Measurements from ENCODE around the gene TARS3. TPM values are rescaled to one million over a fixed set of nuclear protein-coding genes. Genes with fewer than 3 reads are reported as not detected.
"Not testable (repeated sequence)": the region's sequence is repeated elsewhere in the genome, so short reads cannot be mapped to it uniquely, and the experiment has no call there.

TARS3 gene
- polyA plus RNA-seq, 2 of the 4 experiments (the other 2 are of a cell fraction), result 6.7 to 9.5 TPM

DNA sequence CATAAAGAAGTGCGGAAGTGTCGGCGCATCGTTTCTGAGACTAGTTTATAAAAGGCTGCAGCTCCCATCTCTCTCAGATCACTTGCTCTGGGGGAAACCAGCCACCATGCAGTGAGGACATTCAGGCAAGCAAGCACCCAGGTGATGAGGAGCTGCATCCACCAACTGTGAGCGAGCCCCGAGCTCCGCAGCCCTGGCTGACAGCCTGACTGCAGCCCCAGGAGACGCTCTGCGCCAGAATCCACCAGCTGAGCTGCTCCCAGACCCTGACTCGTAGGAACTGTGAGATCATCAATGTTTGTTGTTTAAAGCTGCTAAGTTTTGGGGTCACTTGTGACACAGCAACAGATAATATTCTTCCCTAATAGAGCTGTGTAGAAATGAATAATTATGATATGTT lies 67.1 kb downstream of the TARS3 start:
- ATAC-seq (no peak), FAIRE-seq (no peak), DNase-seq (ENCODE audit: low read depth in 1 of 2, low spot score in 1 of 2) (no peak)
- Histone ChIP-seq H3K9me3 (no peaks in the 10 kb centered on the region), H3K4me3 (no peak overlapping the region), H3K4me1 (peaks cover 4% of the 10 kb centered on the region; the same call in 1 of the 3 replicates), H3K4me2 (no peak overlapping the region), H3K27ac (no peak overlapping the region)
- POLR2A ChIA-PET, result interaction anchor here (1.1 kb wide), 1 partner anchor 362 kb away, joined by 3 read pairs; the partner anchor contains the start of gene SNRPA1
- 84% methylated on average over 10 of the region's 10 CpGs for WGBS (ENCODE audit: missing lambda C conversion rate)
- TF ChIP-seq POLR2AphosphoS2 (conservative IDR thresholded peaks at IDR 0.05; ENCODE audit: low read length) (no peak), MAFK (IDR thresholded peaks at IDR 0.05; ENCODE audit: partially characterized antibody) (no peak), BHLHE40 (IDR thresholded peaks at IDR 0.05; ENCODE audit: low read depth, low read length) (no peak)
- CTCF ChIA-PET, result interaction anchor here (0.5 to 9.2 kb wide), 6 partner anchors 16 to 399 kb away, joined by 3 to 71 read pairs (median 4); no protein-coding TSS in a partner anchor

DNA sequence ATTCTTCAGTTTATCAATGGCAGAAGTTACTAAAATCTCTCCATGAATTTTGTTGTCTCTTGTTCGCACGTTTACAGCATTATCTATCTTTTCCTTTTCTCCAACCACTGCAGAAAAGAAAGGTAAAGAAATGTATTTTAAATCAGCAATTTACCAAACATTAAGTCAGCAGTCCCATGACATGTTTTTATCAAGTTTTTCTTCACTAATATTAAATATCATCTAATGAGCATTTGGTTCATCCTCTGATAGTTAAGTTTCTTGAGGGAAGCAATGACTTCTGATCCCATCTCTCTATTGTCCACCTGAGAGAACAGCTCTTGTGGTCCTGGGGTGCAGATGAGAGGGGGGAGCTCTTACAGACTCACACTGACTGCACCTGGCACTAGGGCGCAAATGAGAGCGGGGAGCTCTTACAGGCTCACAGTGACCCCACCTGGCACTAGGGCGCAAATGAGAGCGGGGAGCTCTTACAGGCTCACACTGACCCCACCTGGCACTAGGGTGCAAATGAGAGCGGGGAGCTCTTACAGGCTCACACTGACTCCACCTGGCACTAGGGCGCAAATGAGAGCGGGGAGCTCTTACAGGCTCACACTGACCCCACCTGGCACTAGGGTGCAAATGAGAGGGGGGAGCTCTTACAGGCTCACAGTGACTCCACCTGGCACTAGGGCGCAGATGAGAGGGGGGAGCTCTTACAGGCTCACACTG lies 69.5 kb downstream of the TARS3 start:
- WGBS (ENCODE audit: missing lambda C conversion rate), result 92% methylated on average over 9 of the region's 10 CpGs
- ATAC-seq, H3K4me2 ChIP-seq, H3K9me3 ChIP-seq, FAIRE-seq, H3K27ac ChIP-seq, POLR2A ChIA-PET, H3K4me3 ChIP-seq: not testable (repeated sequence)
- CTCF ChIA-PET, result interaction anchor here (0.7 to 9.2 kb wide), 7 partner anchors 9 to 388 kb away, joined by 3 to 71 read pairs (median 3); no protein-coding TSS in a partner anchor
- TF ChIP-seq RAD21 (conservative IDR thresholded peaks at IDR 0.05 in 1 of 2, IDR thresholded peaks at IDR 0.05 in 1 of 2), result peak; percentile 40 to 61; a peak in 3 of 5 replicates
- TF ChIP-seq, protein P1, sequence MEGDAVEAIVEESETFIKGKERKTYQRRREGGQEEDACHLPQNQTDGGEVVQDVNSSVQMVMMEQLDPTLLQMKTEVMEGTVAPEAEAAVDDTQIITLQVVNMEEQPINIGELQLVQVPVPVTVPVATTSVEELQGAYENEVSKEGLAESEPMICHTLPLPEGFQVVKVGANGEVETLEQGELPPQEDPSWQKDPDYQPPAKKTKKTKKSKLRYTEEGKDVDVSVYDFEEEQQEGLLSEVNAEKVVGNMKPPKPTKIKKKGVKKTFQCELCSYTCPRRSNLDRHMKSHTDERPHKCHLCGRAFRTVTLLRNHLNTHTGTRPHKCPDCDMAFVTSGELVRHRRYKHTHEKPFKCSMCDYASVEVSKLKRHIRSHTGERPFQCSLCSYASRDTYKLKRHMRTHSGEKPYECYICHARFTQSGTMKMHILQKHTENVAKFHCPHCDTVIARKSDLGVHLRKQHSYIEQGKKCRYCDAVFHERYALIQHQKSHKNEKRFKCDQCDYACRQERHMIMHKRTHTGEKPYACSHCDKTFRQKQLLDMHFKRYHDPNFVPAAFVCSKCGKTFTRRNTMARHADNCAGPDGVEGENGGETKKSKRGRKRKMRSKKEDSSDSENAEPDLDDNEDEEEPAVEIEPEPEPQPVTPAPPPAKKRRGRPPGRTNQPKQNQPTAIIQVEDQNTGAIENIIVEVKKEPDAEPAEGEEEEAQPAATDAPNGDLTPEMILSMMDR (IDR thresholded peaks at IDR 0.05), result peak; percentile 43
- DNase-seq (ENCODE audit: low read depth in 1 of 2, low spot score in 1 of 2), result peak in 1 of 2 experiments; percentile 52
- H3K4me1 ChIP-seq, result peaks cover 19% of the 10 kb centered on the region

DNA sequence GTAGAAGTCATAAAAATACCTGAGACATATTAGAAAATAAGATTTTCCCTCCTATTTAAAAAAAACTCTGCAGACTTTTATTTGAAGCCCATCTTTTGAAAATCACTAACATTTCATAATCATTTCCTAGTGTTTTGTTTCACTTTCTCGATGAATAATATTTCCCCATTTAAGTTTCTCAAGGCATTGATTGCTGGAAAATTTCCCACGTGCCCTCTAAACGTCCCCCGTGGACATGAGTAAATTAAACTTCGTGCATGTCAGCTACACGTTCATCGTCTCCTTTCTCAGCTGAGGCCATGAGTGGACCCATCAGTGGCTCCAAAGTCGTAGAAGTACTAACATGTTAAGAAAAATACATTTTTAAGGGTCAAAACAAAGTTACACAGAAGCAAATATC lies 70.1 kb downstream of the TARS3 start:
- Histone ChIP-seq H3K4me1 (peaks cover 19% of the 10 kb centered on the region), H3K4me2 (no peak overlapping the region), H3K27ac (no peak overlapping the region), H3K4me3 (no peak overlapping the region), H3K9me3 (no peaks in the 10 kb centered on the region)
- no peak for TF ChIP-seq RCOR1 (IDR thresholded peaks at IDR 0.05; ENCODE audit: low read depth, low read length)
- TF ChIP-seq, protein P2, sequence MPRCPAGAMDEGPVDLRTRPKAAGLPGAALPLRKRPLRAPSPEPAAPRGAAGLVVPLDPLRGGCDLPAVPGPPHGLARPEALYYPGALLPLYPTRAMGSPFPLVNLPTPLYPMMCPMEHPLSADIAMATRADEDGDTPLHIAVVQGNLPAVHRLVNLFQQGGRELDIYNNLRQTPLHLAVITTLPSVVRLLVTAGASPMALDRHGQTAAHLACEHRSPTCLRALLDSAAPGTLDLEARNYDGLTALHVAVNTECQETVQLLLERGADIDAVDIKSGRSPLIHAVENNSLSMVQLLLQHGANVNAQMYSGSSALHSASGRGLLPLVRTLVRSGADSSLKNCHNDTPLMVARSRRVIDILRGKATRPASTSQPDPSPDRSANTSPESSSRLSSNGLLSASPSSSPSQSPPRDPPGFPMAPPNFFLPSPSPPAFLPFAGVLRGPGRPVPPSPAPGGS (IDR thresholded peaks at IDR 0.05), result no peak
- ChIA-PET POLR2A (no interaction called here), CTCF (interaction anchor here (0.7 to 9.2 kb wide), 8 partner anchors 9 to 396 kb away, joined by 3 to 71 read pairs (median 4); no protein-coding TSS in a partner anchor)
- DNase-seq (ENCODE audit: low read depth in 1 of 2, low spot score in 1 of 2) (no peak), ATAC-seq (no peak), FAIRE-seq (no peak)
- WGBS (ENCODE audit: missing lambda C conversion rate), result 93% methylated on average over 8 of the region's 8 CpGs

DNA sequence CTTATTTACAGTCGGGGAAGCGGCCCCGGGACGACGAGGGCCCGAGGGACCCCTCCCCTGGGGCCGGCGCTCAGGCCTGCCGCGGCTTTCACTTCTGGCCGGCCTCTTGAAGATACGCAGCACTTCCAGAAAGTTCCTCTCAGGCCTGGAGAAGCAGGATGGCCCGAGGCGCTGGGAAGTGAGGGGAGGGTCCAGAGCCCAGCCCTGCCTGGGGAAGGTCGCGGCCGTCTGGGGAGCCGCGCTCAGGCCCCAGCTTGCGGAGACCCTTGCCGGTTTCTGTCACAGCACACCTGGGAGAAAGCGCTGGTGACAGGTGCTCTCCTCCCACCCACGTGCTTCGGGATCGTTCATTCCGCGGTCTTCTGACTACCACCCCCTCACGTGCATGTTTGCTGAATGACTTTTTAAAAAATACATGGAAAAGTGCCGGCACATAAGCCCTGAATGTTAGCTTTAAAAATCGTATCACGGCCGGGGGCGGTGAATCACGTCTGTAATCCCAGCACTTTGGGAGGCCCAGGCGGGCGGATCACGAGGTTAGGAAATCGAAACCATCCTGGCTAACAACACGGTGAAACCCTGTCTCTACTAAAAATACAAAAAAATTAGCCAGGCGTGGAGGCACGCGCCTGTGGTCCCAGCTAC lies 71.4 kb downstream of the TARS3 start:
- peak overlapping the region; percentile 88 for H3K4me2 ChIP-seq
- peaks cover 19% of the 10 kb centered on the region for H3K4me1 ChIP-seq
- no peak for DNase-seq (ENCODE audit: low read depth in 1 of 2, low spot score in 1 of 2)
- ATAC-seq, result peak in 1 of 2 experiments; percentile 53; a peak in 4 of 6 replicates
- H3K9me3 ChIP-seq, result no peaks in the 10 kb centered on the region
- H3K4me3 ChIP-seq, result peak overlapping the region; percentile 71
- H3K27ac ChIP-seq, result peak overlapping the region; percentile 89 to 98
- 43% methylated on average over 35 of the region's 42 CpGs for WGBS (ENCODE audit: missing lambda C conversion rate)
- TF ChIP-seq BHLHE40 (IDR thresholded peaks at IDR 0.05; ENCODE audit: low read depth, low read length) (no peak), HOXB13 (CRISPR knock-in tag; IDR thresholded peaks at IDR 0.05; ENCODE audit: low read depth) (peak; percentile 21; the same call in 1 of the 2 replicates)
- POLR2A ChIA-PET, result interaction anchor here (1.0 kb wide), 1 partner anchor 32 kb away, joined by 4 read pairs; no protein-coding TSS in a partner anchor
- CTCF ChIA-PET, result interaction anchor here (0.8 to 9.2 kb wide), 9 partner anchors 10 to 394 kb away, joined by 3 to 71 read pairs (median 3); no protein-coding TSS in a partner anchor
- FAIRE-seq, result no peak

Data from A549 (cell line).